HepG2 (cell line): ENCODE data around the gene EGFR. TPM values are rescaled to one million over a fixed set of nuclear protein-coding genes. Genes with fewer than 3 reads are reported as not detected.
A peak's percentile ranks its signal among the peaks of the same experiment; 100 is the strongest.

ENCODE experiments used
- ARID2 ChIP-seq: sonication (generic); formaldehyde crosslinking; IDR thresholded peaks from 2 replicates; pipeline ENCODE4 v1.8.1; 2022; ENCODE audit warnings: mild to moderate bottlenecking, missing genetic modification reagents, borderline replicate concordance
- ATF1 ChIP-seq: IDR thresholded peaks from 2 replicates; pipeline ENCODE4 v1.6.1; 2016; ENCODE audit warnings: mild to moderate bottlenecking, control low read depth
- BCL6 ChIP-seq: IDR thresholded peaks from 2 replicates; pipeline ENCODE4 v1.6.1; 2016; ENCODE audit warnings: missing genetic modification reagents, missing compliant biosample characterization
- CREB1 ChIP-seq, 2 experiments: fragments of 450-650 bp in 1 of 2; IDR thresholded peaks; 2 replicates each; pipeline ENCODE4 v1.6.1; 2016 to 2017; ENCODE audit warnings: control low read depth in 1 of 2, mild to moderate bottlenecking in 1 of 2, missing compliant biosample characterization in 1 of 2, missing genetic modification characterization in 1 of 2
- GPN1 ChIP-seq: sonication (generic); formaldehyde crosslinking; IDR thresholded peaks from 2 replicates; pipeline ENCODE4 v1.5.1; 2020; ENCODE audit warnings: missing genetic modification reagents, borderline replicate concordance
- HNF4A ChIP-seq: sonication (generic); formaldehyde crosslinking; IDR thresholded peaks from 2 replicates; pipeline ENCODE4 v1.4.0; 2020; ENCODE audit warnings: missing genetic modification reagents
- NR2C2 ChIP-seq: sonication (generic); formaldehyde crosslinking; IDR thresholded peaks from 2 replicates; pipeline ENCODE4 v1.4.0; 2020; ENCODE audit warnings: missing genetic modification reagents, mild to moderate bottlenecking, moderate library complexity, borderline replicate concordance
- PRMT3 ChIP-seq: sonication (generic); formaldehyde crosslinking; IDR thresholded peaks from 2 replicates; pipeline ENCODE4 v1.8.1; 2022; ENCODE audit warnings: low read depth, mild to moderate bottlenecking, moderate library complexity, missing genetic modification reagents, borderline replicate concordance
- RARG ChIP-seq: sonication (generic); formaldehyde crosslinking; IDR thresholded peaks from 2 replicates; pipeline ENCODE4 v1.4.0; 2020; ENCODE audit warnings: low read depth, mild to moderate bottlenecking, missing genetic modification reagents
- WIZ ChIP-seq: sonication (generic); formaldehyde crosslinking; IDR thresholded peaks from 2 replicates; pipeline ENCODE4 v1.5.1; 2020; ENCODE audit warnings: mild to moderate bottlenecking, missing genetic modification reagents
- ZFP36L2 ChIP-seq: sonication (generic); formaldehyde crosslinking; IDR thresholded peaks from 2 replicates; pipeline ENCODE4 v1.4.0; 2020; ENCODE audit warnings: missing genetic modification reagents
- ZKSCAN1 ChIP-seq: fragments of 150-350 bp; IDR thresholded peaks from 2 replicates; pipeline ENCODE4 v1.6.1; 2014; ENCODE audit warnings: low read length
- ZNF367 ChIP-seq: sonication (generic); formaldehyde crosslinking; IDR thresholded peaks from 2 replicates; pipeline ENCODE4 v1.4.0; 2020; ENCODE audit warnings: missing genetic modification reagents, borderline replicate concordance
- ZNF674 ChIP-seq: sonication (generic); formaldehyde crosslinking; IDR thresholded peaks from 2 replicates; pipeline ENCODE4 v1.5.0; 2020; ENCODE audit warnings: low read depth, mild to moderate bottlenecking, missing genetic modification reagents
- ZNF816 ChIP-seq: sonication (generic); formaldehyde crosslinking; IDR thresholded peaks from 2 replicates; pipeline ENCODE4 v1.8.0; 2022; ENCODE audit warnings: missing genetic modification reagents, mild to moderate bottlenecking, borderline replicate concordance
- polyA plus RNA-seq, 8 experiments: library from polyadenylated mRNA; depleted of rRNA in 3 of 8; stranded (reverse) in 7 of 8; unstranded in 1 of 8; fragments of >200 nt; fragmentation: Illumina TruSeq in 4 of 8; extraction: Trizol in 4 of 8; gene quantifications; 2 replicates each; pipeline versions ENCODE4 v1.2.1 to v1.2.3, GENCODE V29; 2011 to 2016; ENCODE audit warnings: low read depth in 4 of 8, missing spikeins in 1 of 8, mixed read lengths in 1 of 8; ENCODE audit not compliant: insufficient read depth in 1 of 8
- total RNA-seq, 5 experiments: library from RNA; depleted of rRNA; stranded (reverse); fragments of >200 nt; fragmentation: Illumina TruSeq; extraction: Trizol; gene quantifications; 2 replicates each; pipeline ENCODE4 v1.2.3, GENCODE V29; 2016; ENCODE audit warnings: low read depth in 1 of 5
- TF ChIP-seq, protein P1 (sequence below): sonication (generic); formaldehyde crosslinking; IDR thresholded peaks from 2 replicates; pipeline ENCODE4 v1.4.0; 2020; ENCODE audit warnings: mild to moderate bottlenecking, missing genetic modification reagents
- TF ChIP-seq, protein P2 (sequence below): IDR thresholded peaks from 2 replicates; pipeline ENCODE4 v1.6.1; 2016
- TF ChIP-seq, protein P3 (sequence below): sonication (generic); formaldehyde crosslinking; conservative IDR thresholded peaks from 2 replicates; pipeline ENCODE4 v1.5.0; 2020; ENCODE audit warnings: missing genetic modification reagents
- TF ChIP-seq, protein P4 (sequence below): sonication (generic); formaldehyde crosslinking; IDR thresholded peaks from 2 replicates; pipeline ENCODE4 v1.5.0; 2020; ENCODE audit warnings: mild to moderate bottlenecking, missing genetic modification reagents

Gene EGFR
- total and polyA plus RNA-seq, 2 of the 13 experiments (the other 11 are each of a cell fraction or from before 2014, with no cell fraction given), result 7.0 to 10.0 TPM

DNA sequence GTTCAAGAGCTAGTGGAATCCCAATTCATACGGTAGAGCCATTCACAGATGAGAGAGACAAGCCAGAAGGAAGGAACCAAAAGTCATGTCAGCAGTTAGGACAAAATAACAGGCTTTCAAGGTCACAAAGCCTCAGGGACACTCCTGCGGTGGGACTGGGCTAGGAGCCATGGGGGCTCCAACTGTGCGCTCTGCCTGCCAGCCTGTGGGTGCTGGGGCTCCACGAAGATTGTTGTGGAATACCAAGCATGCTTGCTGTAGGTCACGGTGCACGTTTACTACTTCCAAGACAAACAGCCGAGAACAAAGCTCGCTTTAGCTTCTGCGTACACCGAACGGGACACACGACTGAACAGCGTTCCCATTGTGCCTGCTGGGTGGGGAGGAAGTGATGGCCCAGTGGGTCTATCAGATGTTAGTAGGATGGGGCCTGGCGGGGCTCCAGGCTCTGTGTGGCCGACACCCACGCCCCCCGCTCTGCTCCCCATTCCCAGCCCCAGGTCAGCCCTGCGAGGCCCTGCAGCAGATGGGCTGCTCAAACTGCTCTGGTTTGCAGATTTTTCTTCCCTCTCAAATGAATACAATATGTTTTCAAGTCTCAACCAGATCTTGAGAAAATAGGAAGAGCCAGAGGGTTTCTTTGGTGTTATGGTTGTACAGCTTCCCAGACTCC lies 158.9 kb downstream of the EGFR start (continued):
- TF ChIP-seq, protein P1, sequence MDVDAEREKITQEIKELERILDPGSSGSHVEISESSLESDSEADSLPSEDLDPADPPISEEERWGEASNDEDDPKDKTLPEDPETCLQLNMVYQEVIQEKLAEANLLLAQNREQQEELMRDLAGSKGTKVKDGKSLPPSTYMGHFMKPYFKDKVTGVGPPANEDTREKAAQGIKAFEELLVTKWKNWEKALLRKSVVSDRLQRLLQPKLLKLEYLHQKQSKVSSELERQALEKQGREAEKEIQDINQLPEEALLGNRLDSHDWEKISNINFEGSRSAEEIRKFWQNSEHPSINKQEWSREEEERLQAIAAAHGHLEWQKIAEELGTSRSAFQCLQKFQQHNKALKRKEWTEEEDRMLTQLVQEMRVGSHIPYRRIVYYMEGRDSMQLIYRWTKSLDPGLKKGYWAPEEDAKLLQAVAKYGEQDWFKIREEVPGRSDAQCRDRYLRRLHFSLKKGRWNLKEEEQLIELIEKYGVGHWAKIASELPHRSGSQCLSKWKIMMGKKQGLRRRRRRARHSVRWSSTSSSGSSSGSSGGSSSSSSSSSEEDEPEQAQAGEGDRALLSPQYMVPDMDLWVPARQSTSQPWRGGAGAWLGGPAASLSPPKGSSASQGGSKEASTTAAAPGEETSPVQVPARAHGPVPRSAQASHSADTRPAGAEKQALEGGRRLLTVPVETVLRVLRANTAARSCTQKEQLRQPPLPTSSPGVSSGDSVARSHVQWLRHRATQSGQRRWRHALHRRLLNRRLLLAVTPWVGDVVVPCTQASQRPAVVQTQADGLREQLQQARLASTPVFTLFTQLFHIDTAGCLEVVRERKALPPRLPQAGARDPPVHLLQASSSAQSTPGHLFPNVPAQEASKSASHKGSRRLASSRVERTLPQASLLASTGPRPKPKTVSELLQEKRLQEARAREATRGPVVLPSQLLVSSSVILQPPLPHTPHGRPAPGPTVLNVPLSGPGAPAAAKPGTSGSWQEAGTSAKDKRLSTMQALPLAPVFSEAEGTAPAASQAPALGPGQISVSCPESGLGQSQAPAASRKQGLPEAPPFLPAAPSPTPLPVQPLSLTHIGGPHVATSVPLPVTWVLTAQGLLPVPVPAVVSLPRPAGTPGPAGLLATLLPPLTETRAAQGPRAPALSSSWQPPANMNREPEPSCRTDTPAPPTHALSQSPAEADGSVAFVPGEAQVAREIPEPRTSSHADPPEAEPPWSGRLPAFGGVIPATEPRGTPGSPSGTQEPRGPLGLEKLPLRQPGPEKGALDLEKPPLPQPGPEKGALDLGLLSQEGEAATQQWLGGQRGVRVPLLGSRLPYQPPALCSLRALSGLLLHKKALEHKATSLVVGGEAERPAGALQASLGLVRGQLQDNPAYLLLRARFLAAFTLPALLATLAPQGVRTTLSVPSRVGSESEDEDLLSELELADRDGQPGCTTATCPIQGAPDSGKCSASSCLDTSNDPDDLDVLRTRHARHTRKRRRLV (CRISPR knock-in tag), result no peak
- TF ChIP-seq ZNF674 (CRISPR knock-in tag), result no peak
- TF ChIP-seq BCL6 (CRISPR knock-in tag), result peak; percentile 78
- TF ChIP-seq CREB1 (IDR thresholded peaks at IDR 0.05), result no peak
- TF ChIP-seq CREB1 (CRISPR knock-in tag; IDR thresholded peaks at IDR 0.05), result peak; percentile 57; the same call in 1 of the 2 replicates
- TF ChIP-seq, protein P2, sequence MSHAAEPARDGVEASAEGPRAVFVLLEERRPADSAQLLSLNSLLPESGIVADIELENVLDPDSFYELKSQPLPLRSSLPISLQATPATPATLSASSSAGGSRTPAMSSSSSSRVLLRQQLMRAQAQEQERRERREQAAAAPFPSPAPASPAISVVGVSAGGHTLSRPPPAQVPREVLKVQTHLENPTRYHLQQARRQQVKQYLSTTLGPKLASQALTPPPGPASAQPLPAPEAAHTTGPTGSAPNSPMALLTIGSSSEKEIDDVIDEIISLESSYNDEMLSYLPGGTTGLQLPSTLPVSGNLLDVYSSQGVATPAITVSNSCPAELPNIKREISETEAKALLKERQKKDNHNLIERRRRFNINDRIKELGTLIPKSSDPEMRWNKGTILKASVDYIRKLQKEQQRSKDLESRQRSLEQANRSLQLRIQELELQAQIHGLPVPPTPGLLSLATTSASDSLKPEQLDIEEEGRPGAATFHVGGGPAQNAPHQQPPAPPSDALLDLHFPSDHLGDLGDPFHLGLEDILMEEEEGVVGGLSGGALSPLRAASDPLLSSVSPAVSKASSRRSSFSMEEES (CRISPR knock-in tag), result peak; percentile 75
- TF ChIP-seq GPN1 (CRISPR knock-in tag), result no peak
- peak; percentile 78 for TF ChIP-seq HNF4A (CRISPR knock-in tag)
- TF ChIP-seq, protein P3, sequence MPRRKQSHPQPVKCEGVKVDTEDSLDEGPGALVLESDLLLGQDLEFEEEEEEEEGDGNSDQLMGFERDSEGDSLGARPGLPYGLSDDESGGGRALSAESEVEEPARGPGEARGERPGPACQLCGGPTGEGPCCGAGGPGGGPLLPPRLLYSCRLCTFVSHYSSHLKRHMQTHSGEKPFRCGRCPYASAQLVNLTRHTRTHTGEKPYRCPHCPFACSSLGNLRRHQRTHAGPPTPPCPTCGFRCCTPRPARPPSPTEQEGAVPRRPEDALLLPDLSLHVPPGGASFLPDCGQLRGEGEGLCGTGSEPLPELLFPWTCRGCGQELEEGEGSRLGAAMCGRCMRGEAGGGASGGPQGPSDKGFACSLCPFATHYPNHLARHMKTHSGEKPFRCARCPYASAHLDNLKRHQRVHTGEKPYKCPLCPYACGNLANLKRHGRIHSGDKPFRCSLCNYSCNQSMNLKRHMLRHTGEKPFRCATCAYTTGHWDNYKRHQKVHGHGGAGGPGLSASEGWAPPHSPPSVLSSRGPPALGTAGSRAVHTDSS (CRISPR knock-in tag), result no peak
- TF ChIP-seq ZFP36L2 (CRISPR knock-in tag), result no peak
- 0 out of 2 replicates have a peak, but pooled peaks have one; percentile 49 for TF ChIP-seq WIZ
- TF ChIP-seq, protein P4, sequence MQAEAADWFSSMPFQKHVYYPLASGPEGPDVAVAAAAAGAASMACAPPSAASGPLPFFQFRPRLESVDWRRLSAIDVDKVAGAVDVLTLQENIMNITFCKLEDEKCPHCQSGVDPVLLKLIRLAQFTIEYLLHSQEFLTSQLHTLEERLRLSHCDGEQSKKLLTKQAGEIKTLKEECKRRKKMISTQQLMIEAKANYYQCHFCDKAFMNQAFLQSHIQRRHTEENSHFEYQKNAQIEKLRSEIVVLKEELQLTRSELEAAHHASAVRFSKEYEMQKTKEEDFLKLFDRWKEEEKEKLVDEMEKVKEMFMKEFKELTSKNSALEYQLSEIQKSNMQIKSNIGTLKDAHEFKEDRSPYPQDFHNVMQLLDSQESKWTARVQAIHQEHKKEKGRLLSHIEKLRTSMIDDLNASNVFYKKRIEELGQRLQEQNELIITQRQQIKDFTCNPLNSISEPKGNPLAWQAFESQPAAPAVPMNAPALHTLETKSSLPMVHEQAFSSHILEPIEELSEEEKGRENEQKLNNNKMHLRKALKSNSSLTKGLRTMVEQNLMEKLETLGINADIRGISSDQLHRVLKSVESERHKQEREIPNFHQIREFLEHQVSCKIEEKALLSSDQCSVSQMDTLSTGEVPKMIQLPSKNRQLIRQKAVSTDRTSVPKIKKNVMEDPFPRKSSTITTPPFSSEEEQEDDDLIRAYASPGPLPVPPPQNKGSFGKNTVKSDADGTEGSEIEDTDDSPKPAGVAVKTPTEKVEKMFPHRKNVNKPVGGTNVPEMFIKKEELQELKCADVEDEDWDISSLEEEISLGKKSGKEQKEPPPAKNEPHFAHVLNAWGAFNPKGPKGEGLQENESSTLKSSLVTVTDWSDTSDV (CRISPR knock-in tag), result no peak
- TF ChIP-seq ATF1 (CRISPR knock-in tag), result no peak; the same call in 1 of the 2 replicates
- no peak for TF ChIP-seq ZNF367 (CRISPR knock-in tag)
- TF ChIP-seq ARID2 (CRISPR knock-in tag), result no peak
- 0 out of 2 replicates have a peak, but pooled peaks have one; percentile 59 for TF ChIP-seq RARG (CRISPR knock-in tag)
- no peak for TF ChIP-seq ZKSCAN1
- TF ChIP-seq NR2C2 (CRISPR knock-in tag), result peak; percentile 70
- TF ChIP-seq PRMT3 (CRISPR knock-in tag), result no peak
- no peak for TF ChIP-seq ZNF816 (CRISPR knock-in tag)
